ENCODE measurements around the gene TXN2. TPM values are rescaled to one million over a fixed set of nuclear protein-coding genes. Genes with fewer than 3 reads are reported as not detected.

The TXN2 gene
- total and polyA plus RNA-seq, 2 of the 4 experiments (the other 2 are of a cell fraction): 49.6 to 166 TPM

- no peak overlapping the region for H2BK5ac ChIP-seq (ENCODE audit: low read depth, low read length, poor library complexity, severe bottlenecking)
- intact Hi-C loops (cut with micrococcal nuclease) (no loop called here), in situ Hi-C loops (cut with MboI; ENCODE audit: low sequenced_read_pairs) (loop anchor here (25.0 kb wide), 1 partner anchor 1199 kb away; no protein-coding TSS in a partner anchor), dilution Hi-C loops (cut with HindIII; ENCODE audit: low sequenced_read_pairs, unreplicated experiment) (no loop called here)
- H2BK15ac ChIP-seq (ENCODE audit: low read depth, low read length): no peak overlapping the region
- H3K4me2 ChIP-seq (ENCODE audit: low read depth, low read length): no peak overlapping the region
- BruUV-seq (replicated peaks): no TSS peak
- H4K20me1 ChIP-seq (ENCODE audit: insufficient read depth, low read length): peaks cover 32% of the 10 kb centered on the region
- peaks cover 9% of the 10 kb centered on the region for H3K9me1 ChIP-seq (ENCODE audit: insufficient read depth, low read length)
- H3K14ac ChIP-seq (replicated peaks; ENCODE audit: low read depth, low read length): no peak overlapping the region
- peak; percentile 45 for ATAC-seq (ENCODE audit: low read depth)
- no peaks in the 10 kb centered on the region for H3K9me3 ChIP-seq (ENCODE audit: control insufficient read depth, insufficient read depth, low read length)
- peaks cover 0 to 14% of the 10 kb centered on the region in 2 experiments; a peak in 2 of 4 replicates for H3K79me1 ChIP-seq (ENCODE audit: low read depth in 1 of 2, low read length in 2 of 2)
- no peak overlapping the region for H4K8ac ChIP-seq (ENCODE audit: low read depth in 2 of 2, low read length in 2 of 2)
- no peaks in the 10 kb centered on the region for H3K4me1 ChIP-seq (ENCODE audit: control insufficient read depth, insufficient read depth, low read length)
- H3K27ac ChIP-seq (ENCODE audit: insufficient read depth, low read length): no peak overlapping the region
- no peak overlapping the region for H3K9ac ChIP-seq (ENCODE audit: low read depth, low read length)
- H4K91ac ChIP-seq (ENCODE audit: insufficient read depth, low read depth, low read length): no peak overlapping the region
- no peak overlapping the region for H3K4ac ChIP-seq (ENCODE audit: low read depth, low read length)
- no peak overlapping the region for H2BK20ac ChIP-seq (ENCODE audit: low read depth, low read length)
- H2AFZ ChIP-seq (replicated peaks; ENCODE audit: low read length, poor library complexity): no peak overlapping the region
- ChIA-PET CTCF (interaction anchor here (0.6 to 2.1 kb wide), 3 partner anchors 11 to 1668 kb away, joined by 3 to 7 read pairs (median 4); no protein-coding TSS in a partner anchor), POLR2A (ENCODE audit: unreplicated experiment) (interaction anchor here (0.8 kb wide), 1 partner anchor 11 kb away, joined by 4 read pairs; no protein-coding TSS in a partner anchor)
- WGBS, 2 experiments (ENCODE audit: extremely low coverage in 2 of 2, insufficient read length in 1 of 2): 85% methylated on average over 9 of the region's 17 CpGs; no CpG with 5 or more reads in 1 of the 2 experiments
- H3K18ac ChIP-seq (ENCODE audit: low read depth, low read length): no peak overlapping the region
- peaks cover 48% of the 10 kb centered on the region for H3K36me3 ChIP-seq (ENCODE audit: control insufficient read depth, insufficient read depth, low read length)
- H4K5ac ChIP-seq (ENCODE audit: low read depth, low read length): no peak overlapping the region
- DNase-seq: peak; percentile 51
- no peak overlapping the region for H3K4me3 ChIP-seq (ENCODE audit: insufficient read depth, low read depth, low read length)
- no peak overlapping the region for H2BK120ac ChIP-seq (ENCODE audit: low read depth, low read length)
- no peak overlapping the region for H3K23ac ChIP-seq (ENCODE audit: low read depth, low read length)
- no peaks in the 10 kb centered on the region for H3K27me3 ChIP-seq (ENCODE audit: control insufficient read depth, insufficient read depth, low read length)
- TF ChIP-seq RAD21 (IDR thresholded peaks at IDR 0.05; ENCODE audit: low read length) (peak; percentile 37), SMC3 (IDR thresholded peaks at IDR 0.05; ENCODE audit: low read depth, low read length) (peak; percentile 42), CTCF (conservative IDR thresholded peaks at IDR 0.05; ENCODE audit: low read depth, low read length) (peak; percentile 53), FOS (IDR thresholded peaks at IDR 0.05; ENCODE audit: low read depth, low read length) (no peak)
- H3K56ac ChIP-seq (ENCODE audit: extremely low read depth, insufficient read depth, low read length): no peak overlapping the region
- no peak overlapping the region for H2AK5ac ChIP-seq (ENCODE audit: low read depth, low read length)
- no peak overlapping the region for H2AK9ac ChIP-seq (replicated peaks; ENCODE audit: low read depth, low read length, poor library complexity)
These were observed 29.8 kb upstream of the TXN2 start for GRCh38 chr22:36510966-36511881.

Data from IMR-90 (cell line).